Measurements from ENCODE around the gene CD164. TPM values are rescaled to one million over a fixed set of nuclear protein-coding genes. Genes with fewer than 3 reads are reported as not detected.
A peak's percentile ranks its signal among the peaks of the same experiment; 100 is the strongest.

The CD164 gene
- total and polyA plus RNA-seq, 2 of the 13 experiments (the other 11 are each of a cell fraction or from before 2014, with no cell fraction given): 222 to 293 TPM

- TF ChIP-seq ISL2 (CRISPR knock-in tag; IDR thresholded peaks at IDR 0.05) (0 out of 2 replicates have a peak, but pooled peaks have one; percentile 13), KDM5A (IDR thresholded peaks at IDR 0.05; ENCODE audit: borderline replicate concordance, low read length) (peak; percentile 6; the same call in 1 of the 2 replicates), NR2C2 (CRISPR knock-in tag; IDR thresholded peaks at IDR 0.05; ENCODE audit: borderline replicate concordance) (peak; percentile 50), BATF2 (CRISPR knock-in tag; IDR thresholded peaks at IDR 0.05) (no peak), KLF13 (CRISPR knock-in tag; IDR thresholded peaks at IDR 0.05) (no peak), KLF15 (CRISPR knock-in tag; IDR thresholded peaks at IDR 0.05; ENCODE audit: borderline replicate concordance) (no peak), GATA4 (IDR thresholded peaks at IDR 0.05; ENCODE audit: borderline replicate concordance, low read depth) (peak; percentile 62; the same call in 1 of the 2 replicates), ZNF713 (CRISPR knock-in tag; IDR thresholded peaks at IDR 0.05) (no peak), ATF1 (CRISPR knock-in tag; IDR thresholded peaks at IDR 0.05) (peak; percentile 59), ZNF598 (CRISPR knock-in tag; IDR thresholded peaks at IDR 0.05; ENCODE audit: borderline replicate concordance) (no peak), KMT2B (CRISPR knock-in tag; IDR thresholded peaks at IDR 0.05) (peak; percentile 89), ZSCAN31 (CRISPR knock-in tag; IDR thresholded peaks at IDR 0.05; ENCODE audit: low read depth) (no peak; the same call in 1 of the 2 replicates), YEATS4 (CRISPR knock-in tag; IDR thresholded peaks at IDR 0.05; ENCODE audit: borderline replicate concordance) (peak; percentile 82), MEF2D (CRISPR knock-in tag; IDR thresholded peaks at IDR 0.05) (peak; percentile 8; the same call in 1 of the 2 replicates), SCMH1 (CRISPR knock-in tag; IDR thresholded peaks at IDR 0.05; ENCODE audit: borderline replicate concordance) (no peak), THRA (CRISPR knock-in tag; IDR thresholded peaks at IDR 0.05; ENCODE audit: borderline replicate concordance) (0 out of 2 replicates have a peak, but pooled peaks have one; percentile 29), ZNF782 (CRISPR knock-in tag; IDR thresholded peaks at IDR 0.05; ENCODE audit: borderline replicate concordance) (peak; percentile 20), NFRKB (IDR thresholded peaks at IDR 0.05) (no peak), HDAC6 (IDR thresholded peaks at IDR 0.05; ENCODE audit: low read depth, low read length) (no peak), KDM6A (CRISPR knock-in tag; IDR thresholded peaks at IDR 0.05; ENCODE audit: low read depth) (no peak), GABPB1 (CRISPR knock-in tag; IDR thresholded peaks at IDR 0.05) (peak; percentile 74), GTF3A (CRISPR knock-in tag; conservative IDR thresholded peaks at IDR 0.05) (no peak), JUN (CRISPR knock-in tag; IDR thresholded peaks at IDR 0.05) (no peak), ZFP1 (CRISPR knock-in tag; IDR thresholded peaks at IDR 0.05) (peak; percentile 29; the same call in 1 of the 2 replicates), ZNF253 (CRISPR knock-in tag; IDR thresholded peaks at IDR 0.05; ENCODE audit: borderline replicate concordance) (peak; percentile 80; the same call in 1 of the 2 replicates)
- TF ChIP-seq, protein P1, sequence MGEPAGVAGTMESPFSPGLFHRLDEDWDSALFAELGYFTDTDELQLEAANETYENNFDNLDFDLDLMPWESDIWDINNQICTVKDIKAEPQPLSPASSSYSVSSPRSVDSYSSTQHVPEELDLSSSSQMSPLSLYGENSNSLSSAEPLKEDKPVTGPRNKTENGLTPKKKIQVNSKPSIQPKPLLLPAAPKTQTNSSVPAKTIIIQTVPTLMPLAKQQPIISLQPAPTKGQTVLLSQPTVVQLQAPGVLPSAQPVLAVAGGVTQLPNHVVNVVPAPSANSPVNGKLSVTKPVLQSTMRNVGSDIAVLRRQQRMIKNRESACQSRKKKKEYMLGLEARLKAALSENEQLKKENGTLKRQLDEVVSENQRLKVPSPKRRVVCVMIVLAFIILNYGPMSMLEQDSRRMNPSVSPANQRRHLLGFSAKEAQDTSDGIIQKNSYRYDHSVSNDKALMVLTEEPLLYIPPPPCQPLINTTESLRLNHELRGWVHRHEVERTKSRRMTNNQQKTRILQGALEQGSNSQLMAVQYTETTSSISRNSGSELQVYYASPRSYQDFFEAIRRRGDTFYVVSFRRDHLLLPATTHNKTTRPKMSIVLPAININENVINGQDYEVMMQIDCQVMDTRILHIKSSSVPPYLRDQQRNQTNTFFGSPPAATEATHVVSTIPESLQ (CRISPR knock-in tag; conservative IDR thresholded peaks at IDR 0.05): no peak
These were observed at the start of gene CD164 (continued) for GRCh38 chr6:109381747-109382575.

Measured in HepG2 (cell line).